Lung microvascular endothelial cell (primary cell): ENCODE data around the gene TRERF1. TPM values are rescaled to one million over a fixed set of nuclear protein-coding genes. Genes with fewer than 3 reads are reported as not detected.
"Not testable (repeated sequence)": the region's sequence is repeated elsewhere in the genome, so short reads cannot be mapped to it uniquely, and the experiment has no call there.

ENCODE experiments used
- DNase-seq, 2 donors: peaks; one replicate each; pipeline versions ENCODE4 v3.0.0 to v3.0.0-alpha.2; 2010; ENCODE audit warnings: low read depth in 2 of 2
- total RNA-seq: library from RNA; depleted of rRNA; stranded (reverse); fragments of >200 nt; gene quantifications from 2 replicates; pipeline ENCODE4 v1.2.1, GENCODE V29; 2014

The TRERF1 gene
- total RNA-seq, 1 donor from 2014 or later = not detected

DNA sequence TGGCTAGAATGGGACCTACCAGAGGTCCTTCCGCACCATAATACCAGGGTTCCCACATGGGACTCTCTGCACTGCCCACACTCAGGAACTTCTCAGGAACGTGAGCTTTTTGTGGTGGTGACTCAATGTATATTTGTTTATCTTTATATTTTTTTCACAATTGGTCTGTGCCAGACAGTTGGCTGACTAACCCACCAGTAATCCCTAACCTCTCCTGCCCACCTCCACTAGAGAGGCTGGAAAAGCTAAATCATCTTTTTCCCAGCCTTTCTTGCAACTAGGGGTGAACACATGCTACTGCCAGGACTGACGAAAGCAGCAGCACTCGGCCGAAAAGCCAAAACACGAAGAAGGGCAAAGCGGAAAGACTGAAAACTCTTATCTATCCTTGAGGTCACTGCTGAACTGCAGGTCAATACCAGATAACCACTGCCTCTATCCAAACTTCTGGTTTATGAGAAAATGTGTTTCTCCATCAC is 112.9 kb downstream of the TRERF1 start:
- peak; percentile 14 to 93 for DNase-seq

DNA sequence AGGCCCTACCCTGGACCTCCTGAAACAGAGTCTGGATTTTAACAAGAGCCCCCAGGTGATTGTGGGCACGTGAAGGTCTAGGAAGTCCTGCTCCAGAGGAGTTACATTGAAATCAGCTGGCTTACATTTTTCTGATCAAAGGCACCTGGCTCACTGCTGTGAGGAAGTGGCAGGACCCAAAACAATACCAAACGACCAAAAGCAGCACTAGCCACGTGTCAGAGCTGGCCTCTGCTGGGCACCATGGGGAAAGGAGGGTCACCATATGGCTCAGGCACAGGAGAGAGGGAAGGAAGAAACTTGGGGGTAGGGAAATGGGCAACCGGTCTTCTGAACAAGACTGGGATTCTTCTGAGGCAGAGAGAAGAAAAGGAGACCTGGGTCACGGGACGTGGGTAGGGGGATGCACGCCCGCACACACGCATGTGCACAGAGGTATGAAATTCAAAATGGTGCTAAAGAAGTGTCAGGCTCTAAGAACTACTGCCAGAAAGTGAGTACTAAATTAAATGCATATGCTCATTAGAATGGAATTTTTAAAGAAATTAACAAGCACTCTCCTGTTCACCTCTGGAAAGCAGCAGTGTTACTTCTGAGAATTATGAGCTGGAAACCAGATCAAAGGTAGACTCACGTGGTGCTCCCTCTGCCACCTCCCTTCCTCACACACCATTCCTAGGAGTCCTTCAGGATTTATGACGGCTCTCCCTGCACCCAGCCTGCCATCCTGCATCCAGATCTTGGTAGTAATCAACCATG is 113.6 kb downstream of the TRERF1 start:
- no peak for DNase-seq

DNA sequence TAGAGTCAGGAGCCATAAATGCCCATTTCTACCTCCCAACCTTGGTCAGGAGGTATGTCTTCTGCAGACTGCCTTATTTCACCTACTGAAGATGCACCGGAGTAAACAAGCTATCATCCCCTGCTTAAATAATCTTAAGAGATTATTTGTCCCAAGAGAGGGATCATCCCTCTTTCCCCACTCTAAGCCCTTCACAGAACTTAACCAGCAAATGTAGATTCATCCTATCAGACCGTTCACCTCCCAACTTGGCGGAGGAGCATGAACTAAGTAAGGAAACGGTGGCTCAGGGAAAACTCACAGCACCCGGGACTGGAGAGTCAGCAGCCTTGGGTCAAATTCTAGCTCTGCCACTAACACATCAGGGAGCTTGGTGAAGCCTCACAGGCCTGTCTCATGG is 115.3 kb downstream of the TRERF1 start:
- no peak for DNase-seq

DNA sequence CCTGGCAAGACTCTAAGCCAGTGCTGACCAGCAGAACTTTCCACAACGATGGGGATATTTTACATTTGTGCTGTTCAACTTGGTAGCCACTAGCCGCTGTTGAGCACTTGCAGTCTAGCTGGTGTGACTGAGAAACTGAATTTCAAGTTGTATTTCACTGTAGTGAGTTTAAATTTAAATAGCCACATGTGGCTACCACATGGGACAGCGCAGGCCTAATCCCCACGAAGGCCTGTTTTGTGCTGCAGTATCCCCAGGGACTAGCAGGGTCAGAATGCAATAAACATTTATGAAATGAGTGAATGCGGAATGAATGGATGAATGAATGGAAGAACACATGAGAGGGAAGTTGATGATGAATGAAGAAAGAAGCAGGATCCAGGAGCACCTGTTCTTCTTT is 115.8 kb downstream of the TRERF1 start:
- DNase-seq = no peak

DNA sequence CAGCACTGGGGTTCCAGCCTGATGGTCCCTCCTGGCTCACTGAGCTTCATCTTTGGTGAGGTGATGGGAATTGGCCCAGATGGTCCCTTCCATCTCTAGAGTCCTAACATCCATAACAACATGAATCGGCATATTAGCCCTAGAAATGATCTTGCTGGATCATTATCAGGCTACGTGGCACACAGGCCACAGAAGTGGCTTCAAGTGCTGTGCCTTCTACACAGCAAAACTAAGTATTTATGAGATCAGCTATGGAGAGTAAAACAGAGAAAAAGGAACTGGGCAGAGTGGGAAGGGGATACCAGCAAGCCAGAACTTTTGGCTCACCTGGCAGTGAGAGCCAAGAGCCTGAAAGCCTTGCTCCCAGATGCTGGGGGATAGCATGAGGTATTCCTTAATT is 116.9 kb downstream of the TRERF1 start:
- DNase-seq = no peak

DNA sequence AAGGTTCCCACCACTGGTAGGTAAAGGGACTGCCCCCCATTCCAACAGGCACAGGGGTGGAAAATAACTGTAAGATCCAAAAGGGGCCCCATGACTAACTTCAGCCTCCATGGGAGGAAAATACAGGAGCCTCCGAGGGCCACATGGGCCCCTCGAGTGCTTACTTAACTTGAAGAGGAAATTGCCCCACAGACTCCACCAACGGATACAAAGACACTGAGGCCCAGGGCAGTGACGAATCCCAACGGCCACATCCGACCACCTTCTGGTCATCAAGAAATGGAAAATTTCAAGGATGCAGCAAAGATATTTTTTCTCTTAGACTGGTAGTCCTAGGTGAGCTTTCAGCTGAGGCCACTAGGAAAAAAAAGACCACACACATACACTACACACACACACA is 118.1 kb downstream of the TRERF1 start:
- no peak for DNase-seq

DNA sequence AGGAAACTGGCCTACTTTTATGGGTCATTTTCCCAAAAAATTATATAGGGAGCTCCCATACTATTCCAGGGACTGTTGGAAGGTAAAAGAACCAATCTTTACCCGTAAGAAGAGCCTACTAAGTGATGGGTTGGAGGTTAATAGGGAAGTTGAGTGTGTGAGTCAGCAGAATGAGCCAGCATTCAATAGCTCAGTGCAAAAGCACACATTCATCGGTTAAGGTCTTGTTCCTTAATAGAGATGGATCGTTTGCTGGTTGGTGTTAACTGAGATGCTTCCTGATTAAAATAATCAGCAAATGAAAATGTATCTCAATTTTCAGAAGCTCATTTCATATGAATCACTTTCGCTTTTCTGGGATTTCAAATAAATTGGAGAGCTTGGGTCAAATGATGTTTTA is 118.8 kb downstream of the TRERF1 start:
- DNase-seq = no peak

DNA sequence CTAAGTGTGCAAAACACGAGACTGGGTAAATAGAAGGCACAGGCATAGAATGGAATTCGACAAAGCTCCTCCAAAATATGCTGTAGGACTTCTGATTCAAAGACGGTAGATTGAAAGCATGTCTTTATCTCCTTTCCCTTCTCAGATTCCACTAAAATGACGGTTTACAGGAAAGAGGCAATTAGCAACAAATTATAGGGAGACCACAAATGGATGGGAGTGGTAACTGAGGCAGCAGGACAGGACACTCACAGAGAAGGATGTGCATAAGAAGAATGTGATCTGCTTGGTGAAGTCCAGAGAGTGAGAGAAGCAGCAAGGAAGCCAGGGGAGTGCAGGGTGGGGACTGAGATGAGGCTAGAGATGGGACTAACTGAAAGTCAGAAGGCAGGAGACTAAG is 120.7 kb downstream of the TRERF1 start:
- DNase-seq = no peak

DNA sequence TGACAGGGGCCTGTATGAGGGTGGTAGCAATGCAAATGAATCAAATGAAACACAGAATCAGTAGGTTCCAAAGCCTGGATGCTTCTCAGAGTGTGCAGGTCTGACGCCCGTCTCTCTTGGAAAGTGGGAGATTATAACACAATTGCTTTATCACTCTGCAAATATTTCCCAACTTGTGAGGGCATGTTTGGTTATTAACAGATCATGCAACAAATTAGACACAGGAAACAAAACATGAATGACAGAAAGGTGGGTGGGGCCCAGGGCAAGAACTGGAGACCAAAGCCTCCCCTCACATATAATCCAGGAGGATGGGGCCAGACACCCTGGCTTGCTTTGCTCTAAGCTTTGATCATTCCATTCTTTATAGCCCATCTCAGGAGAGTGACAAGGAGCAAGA is 125.5 kb downstream of the TRERF1 start:
- no peak for DNase-seq

DNA sequence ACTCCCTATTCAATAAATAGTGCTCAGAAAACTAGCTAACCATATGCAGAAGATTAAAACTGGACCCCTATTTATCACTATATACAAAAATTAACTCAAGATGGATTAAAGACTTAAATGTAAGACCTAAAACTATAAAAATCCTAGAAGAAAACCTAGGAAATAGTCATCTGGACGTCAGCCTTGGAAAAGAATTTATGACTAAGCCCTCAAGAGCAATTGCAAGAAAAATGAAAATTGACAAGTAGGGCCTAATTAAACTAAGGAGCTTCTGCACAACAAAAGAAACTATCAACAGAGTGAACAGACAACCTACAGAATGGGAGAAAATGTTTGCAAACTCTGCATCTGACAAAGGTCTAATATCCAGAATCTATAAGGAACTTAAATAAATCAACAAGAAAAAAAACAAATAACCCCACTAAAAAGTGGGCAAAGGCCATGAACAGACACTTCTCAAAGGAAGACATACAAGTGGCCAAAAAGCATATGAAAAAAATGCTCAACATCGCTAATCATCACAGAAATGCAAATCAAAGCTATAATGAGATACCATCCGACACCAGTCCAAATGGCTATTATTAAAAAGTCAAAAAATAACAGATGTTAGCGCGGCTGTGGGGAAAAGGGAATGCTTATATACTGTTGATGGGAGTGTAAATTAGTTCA is 126.9 kb downstream of the TRERF1 start:
- DNase-seq = not testable (repeated sequence)

DNA sequence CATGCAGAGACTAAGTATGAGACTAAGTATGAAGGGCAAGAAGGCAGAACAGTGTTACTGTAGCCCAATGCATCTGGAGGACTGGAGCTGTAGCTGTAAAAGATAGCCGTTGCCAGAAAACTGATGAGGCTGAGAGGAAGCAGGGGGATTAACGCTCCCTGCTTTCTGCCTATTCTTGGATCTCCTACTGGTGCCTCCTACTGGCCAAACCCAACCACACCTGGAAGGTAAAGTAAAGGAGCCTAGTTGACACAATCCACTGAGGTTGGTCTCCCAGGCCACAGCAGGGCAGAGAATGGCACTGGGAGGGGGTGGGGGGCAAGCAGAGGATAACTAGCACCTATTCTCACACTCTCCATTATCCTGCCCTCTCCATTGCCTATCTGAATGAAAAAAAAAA is 129.1 kb downstream of the TRERF1 start:
- DNase-seq = no peak

DNA sequence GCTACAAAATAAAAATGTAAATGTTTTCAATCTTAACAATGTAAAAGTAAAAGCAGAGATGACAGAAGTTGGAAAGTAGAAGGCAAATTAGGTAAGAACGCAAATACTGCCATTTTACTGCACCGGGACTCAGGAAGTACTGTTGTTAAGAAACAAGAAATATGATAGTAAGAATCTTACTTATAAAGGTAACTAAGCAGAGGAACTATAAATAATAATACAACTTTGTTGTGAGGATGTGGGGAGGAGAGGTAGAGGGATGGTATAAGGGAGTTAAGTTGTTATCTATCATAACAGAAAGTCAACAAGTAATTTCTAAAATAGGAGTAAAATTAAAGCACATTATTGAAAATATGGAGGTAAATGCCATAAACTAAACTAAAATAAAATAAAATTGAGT is 129.8 kb downstream of the TRERF1 start:
- DNase-seq = no peak

DNA sequence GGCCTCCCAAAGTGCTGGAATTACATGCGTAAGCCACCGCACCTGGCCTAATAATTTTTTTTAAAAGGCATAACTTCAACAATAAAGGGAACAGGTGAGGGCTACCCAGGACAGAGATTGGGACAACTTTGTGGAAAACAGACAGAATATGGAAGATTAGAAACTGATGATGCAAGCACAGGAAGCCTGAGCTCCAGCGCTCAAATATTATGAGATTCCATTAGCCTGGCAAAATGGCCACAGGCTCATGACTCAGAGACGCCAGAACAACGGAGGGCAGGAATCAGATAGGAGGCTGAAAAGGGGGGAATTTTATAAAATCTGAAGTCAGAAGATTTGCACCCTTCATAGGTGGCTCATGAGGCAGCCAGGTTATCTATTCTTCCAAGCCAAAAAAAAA is 131.0 kb downstream of the TRERF1 start:
- peak in 1 of 2 donors; percentile 19 for DNase-seq

DNA sequence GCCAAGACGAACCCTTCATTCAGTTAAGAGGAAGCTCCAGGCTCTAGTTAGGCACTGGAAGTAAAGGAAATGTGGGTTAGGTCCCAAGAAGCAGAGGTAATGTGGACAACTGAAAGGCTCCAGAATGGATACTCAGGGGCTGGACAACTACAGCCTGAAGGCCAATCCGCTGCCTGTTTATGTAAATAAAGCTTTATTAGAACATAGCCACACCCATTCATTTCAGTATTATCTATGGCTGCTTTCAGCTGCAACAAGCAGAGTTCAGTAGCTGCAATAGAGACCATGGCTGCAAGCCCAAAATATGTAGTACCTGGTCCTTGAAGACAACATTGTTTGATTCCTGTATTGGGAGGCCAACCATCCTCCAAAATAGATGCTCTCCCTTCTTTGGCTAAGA is 133.2 kb downstream of the TRERF1 start:
- DNase-seq = no peak

DNA sequence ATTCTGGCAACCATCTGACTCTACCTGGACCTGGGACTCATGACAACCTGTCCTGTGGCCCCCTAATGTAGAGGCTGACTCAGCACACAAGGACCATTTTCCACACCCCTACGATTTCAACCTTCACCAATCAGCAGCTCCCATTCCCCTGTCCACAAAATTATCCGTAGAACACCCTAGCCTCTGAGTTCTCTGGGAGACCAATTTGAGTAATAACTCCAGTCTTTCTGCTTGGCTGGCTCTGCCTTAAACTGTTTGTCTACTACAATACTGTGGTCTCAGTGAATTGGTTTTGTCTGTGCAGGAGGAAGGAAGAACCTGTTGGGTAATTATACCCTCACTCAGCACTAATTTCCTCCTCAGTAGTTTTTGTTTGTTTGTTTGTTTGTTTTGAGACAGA is 134.7 kb downstream of the TRERF1 start:
- no peak for DNase-seq

DNA sequence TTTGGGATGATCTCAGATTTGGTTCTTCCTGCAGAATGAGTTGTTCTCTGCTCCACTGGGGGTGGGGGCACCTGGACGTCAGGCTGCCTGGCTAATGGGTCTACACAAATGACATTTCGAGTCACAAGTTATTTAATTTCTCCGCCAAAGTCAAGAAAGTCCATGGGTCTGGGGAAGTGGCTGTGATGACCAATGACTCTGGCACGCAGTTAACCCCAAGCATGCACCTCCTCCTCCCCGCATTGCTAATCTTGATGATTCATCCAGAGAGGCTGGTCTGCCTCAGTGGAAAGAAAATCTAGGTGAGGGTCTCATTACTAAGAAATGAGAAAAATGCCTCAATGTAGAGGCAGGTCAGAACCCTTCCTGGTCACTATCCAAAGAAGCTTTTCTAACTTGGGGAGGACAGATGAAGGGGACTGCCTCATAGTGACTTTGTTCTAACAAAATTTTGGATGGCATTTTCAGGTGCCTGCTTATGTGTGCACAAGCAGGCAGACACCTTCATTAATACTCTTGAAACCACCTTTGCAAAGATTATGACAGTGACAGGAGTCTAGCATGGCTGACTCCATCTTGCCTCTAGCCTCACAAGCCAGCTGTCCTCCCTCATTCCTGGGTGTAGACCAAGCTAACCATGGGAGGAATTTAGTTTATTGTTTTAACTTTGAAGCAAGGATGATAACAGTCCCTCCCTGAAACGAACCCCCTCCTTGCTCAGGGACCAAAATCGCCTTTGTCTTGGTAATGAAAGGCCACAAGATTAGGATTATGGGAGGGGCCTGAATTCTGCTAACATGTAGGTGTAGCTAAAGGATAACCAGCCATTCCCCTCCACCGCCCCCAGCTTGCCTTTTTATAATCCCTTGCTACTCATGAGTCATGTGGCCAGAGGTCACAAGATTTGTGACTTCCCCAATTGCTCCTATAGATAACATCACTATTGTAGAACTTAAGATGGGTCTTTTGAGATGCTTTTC is 135.4 kb downstream of the TRERF1 start:
- DNase-seq = peak in 1 of 2 donors; percentile 93

DNA sequence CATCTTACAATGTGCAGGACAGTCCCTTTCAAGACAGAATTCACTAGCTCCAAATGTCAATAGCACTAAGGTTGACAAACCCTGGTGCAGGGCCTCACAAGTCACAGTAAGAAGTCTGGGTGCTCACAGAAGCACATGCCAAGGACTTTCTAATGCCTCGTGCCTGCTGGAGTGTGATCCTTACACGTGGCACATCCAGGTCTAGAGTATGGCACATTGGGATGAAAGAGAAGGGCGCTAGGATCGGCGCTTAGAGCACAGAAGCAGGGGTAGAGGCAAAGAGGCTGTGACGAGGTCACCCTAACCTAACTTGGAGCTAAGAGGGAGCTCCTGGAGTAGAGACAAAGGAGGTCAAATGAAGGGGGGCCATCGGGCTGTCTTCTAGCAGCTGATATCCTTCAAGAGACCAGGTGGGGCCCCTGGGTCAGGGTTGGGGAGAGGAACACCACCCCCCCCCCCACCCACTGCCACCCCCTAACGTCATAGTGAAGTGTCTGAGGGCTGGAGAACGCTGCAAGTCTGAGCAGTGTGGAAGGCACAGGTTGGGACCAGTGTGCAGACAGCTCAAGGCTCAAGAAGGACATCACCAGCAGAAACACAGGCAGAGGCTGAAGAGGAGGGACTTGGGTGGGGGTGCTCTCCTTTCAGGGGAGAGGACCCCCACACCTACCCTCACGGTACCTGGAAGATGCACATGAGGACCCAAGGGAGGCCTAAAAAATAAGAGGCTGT is 136.3 kb downstream of the TRERF1 start:
- no peak for DNase-seq

DNA sequence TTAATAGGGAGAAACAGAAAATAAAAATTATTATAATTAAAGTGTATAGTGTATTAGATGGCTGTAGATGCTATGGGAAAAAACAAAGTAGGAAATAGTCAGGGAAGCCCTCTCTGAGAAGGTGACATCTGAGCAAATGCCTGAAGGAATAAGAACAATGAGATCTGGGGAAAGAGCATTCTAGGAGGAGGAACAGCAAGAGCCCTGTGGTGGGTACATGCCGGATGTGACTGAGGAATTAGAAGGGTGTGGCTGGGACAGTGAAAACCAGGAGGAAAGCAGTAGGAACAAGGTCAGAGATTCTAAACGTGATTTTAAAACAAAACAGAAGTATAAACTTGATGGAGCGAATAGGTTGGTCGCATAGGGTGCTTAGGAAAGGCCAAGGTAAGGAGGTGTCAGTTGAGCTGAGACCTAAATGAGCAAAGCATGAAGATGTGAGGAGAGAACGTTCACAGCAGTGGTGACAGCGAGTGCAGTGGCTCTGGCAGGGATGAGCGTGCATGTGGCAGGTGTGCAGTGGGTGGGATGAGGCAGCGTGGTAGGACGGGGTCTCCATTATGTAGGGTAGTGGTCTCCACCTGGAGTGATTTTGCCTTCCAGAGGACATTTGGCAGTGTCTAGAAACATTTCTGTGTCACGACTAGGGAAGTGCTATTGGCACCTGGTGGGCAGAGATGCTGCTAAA is 137.0 kb downstream of the TRERF1 start:
- peak in 1 of 2 donors; percentile 27 for DNase-seq

DNA sequence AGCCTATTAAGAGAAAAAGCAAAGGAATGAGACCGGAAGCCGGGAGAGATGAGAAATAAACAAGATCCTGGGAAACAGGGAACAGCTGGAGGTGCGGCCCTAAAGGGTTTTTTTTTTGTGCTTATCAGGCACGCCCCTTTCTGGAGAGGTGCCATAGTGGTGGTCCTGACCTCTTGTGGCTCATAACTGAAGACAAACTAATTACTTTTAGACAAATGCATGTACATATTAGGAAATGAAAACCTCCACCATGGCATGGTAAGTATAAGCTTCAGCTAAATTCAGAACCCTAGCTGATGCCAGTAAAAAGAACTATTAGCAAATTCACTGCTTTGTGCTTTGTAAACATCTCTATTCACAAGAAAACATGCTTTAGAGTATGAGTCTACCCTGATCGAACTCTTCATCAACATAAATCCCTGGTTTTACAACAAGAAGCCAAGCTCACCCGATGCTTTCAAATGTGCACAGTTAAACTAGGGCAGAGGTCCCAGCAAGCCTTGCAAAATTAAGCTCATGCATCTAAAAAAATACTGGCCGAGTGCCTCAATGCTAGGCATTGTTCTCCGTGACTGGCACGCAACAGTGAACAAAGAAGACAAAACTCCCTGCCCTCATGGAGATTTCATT is 137.7 kb downstream of the TRERF1 start:
- peak in 1 of 2 donors; percentile 25 for DNase-seq

DNA sequence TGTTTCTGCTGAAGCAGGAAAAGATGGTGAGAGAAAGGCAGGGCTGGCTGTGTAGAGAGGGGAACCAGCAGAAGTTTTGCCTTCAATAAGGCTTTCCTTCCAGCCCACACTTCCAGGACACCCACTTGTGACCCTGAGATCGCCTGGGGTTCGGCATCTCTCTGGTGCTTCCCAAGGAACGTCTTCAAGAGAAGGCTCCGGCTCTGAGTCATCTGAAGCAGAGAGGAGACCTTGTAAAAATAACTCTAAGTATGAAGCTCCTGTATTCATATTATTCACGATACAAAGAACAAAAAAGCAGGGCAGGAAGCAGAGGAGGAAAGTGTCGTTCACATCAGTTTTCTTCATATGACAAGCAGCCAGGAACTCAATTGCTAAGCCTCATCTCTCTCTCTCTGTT is 138.7 kb downstream of the TRERF1 start:
- peak in 1 of 2 donors; percentile 49 for DNase-seq
